Ramos (cell line): ENCODE results near the gene FGF1.

Source experiments
- in situ Hi-C: fragments of 300-500 bp; cut with MboI; formaldehyde crosslinking; loops from one replicate; pipeline ENCODE4 v1.14.3; 2022; ENCODE audit warnings: low sequenced_read_pairs; ENCODE audit not compliant: unreplicated experiment

FGF1 gene

DNA sequence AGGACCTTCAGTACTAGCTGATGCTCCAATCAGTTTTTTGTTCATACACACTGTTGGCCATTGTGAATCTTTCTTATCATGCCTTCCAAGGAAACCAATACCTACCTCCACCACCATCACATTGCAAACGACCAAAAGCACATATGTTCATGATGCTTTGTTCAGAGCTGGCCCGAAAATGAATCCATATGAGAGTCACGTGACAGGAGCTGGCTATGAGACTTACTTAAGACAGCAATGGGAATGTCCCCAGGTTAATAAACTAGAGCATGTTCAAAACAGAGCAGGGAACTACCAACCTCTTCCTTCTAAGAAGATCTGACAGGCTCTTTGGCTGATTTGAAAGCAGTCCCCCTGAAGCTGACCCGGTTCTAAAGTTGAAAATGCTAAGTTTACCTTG, 93.5 kb downstream of the FGF1 start:
- in situ Hi-C loops = no loop called here

DNA sequence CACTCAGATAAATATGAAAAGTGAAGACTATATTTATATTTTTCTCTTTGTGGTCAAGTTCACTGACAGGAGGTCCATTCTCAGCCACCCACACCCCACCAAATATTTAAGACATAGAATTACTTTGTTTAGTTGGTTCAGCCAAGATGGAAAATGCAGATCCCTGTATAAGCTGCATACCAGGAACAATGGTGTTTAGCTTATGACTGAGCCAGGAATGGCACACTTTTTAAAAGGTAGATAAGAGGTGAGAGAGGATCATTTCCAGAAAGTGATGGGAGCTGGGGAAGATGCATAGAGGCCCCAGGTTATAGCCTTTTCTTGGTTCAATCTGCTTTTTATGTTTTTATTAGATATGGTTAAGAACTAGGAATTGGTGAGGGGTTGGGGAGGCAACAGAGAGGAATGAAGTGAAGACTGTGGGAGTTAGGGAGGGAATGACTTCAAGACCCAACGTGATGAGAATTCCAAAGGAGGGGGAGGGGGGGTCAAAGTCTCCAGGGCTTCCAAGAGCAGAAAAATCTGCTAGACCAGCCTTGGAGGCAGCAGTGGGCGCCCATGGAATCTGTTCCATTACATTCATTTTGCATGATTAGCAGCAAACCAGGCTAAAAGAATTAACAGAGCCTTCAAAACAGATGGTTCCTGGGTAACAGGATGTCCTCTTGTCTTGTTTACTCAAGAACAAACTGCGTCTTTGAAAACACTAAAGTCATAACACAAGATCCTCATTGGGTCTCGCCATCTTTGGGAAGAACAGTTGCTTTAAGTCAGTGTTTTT, 95.2 kb downstream of the FGF1 start:
- in situ Hi-C loops = no loop called here

DNA sequence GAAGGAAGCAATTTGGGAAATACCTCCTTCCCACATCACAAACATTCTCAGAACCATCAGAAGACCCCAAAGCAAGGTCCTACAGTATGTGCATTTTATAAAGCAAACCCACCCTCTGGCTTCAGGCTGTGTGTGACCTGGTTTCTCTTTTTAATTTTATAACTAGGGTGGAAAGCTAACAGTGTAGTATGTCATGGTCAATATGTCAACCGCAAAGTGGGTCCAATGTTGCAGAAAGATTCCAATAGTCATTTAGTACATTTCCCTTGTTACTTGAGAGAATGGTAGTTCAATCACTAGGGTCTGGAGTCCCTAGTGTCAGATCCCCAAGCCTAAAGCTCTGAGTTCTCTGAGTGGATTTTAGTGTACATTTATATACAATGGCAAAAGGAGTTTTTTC, 96.2 kb downstream of the FGF1 start:
- in situ Hi-C loops = no loop called here

DNA sequence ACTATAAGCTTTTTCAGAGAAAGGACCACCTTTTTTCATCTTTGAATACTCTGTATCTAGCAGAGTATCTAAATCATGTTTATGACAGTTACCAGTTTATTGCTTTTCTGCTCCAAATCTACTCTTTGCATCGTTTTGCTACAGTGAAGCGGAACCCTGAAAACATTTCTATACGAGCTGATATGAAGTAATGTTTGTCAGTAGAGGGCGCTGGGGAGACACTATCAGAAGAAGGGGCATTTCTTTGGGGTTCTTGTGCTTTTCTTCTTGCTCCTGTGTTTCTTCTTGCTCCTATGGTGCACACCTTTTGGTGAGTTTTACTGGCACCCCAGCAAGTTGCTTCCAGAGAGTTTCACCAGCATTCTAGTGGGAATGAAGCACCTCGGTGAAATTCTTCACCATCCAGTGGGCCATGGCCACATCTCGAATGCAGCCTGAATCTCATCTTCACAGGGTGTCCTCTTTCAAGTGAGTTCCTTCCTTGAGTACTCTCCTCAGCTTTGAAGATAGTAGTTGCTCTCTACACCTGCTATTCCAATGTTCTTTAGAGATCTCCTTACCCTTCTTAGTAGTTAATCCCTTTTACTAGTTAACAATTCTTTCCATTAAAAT, 98.4 kb downstream of the FGF1 start:
- in situ Hi-C loops = no loop called here

DNA sequence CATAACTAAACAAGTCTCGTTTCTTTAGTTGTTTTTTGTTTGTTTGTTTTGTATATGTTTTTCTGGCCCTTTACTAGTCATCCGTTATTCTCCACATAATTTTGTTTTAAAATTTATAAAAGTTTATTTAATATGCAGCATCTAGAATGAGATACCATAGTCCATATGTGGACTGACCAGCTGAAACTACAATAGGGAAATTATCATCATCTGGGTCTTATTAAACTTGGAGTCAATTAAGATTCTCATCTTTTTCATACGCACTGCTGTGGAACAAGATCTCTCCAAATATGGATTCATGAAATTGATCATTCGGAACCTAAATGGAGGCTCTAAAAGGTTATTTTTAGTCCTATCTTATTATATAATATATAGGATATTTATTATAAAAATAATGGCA, 99.3 kb downstream of the FGF1 start:
- in situ Hi-C loops = no loop called here

DNA sequence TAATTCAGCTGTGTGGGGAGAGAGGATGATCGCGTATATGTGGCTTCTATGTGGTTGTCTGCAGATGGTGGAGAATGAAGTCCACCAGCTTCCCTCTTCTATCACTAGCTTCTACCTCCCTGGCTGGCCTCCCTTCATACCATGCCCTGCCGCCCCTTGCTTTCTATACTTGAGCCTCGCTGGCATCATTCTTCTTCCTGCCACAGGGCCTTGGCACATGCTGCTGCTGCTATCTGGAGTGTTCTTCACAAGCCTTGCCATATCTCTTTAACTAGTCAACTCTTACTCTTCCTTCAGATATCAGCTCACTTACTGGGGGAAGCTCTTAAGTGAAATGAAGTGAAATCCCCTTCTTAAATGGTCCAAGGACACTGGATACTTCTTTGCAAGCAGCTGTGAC, 100.4 kb downstream of the FGF1 start:
- in situ Hi-C loops = no loop called here

DNA sequence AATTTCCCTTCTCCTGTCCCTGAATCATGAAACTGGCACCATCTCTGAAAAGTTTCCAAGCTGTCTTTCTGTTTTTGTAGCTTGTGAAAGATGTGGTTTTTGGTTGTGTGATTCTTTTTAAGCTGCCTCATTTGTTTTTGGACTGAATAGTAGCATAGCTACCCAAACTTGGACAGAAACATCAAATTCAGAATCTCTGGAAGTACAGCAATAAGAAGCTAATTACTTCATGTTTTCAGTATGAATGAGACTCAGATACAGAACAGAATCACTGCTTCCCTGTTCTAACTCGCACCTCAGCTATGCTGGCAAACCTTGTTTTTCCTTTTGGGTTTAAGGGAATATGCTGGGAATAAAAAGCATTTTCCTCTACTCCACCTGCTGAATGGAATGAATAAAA, 101.0 kb downstream of the FGF1 start:
- in situ Hi-C loops = no loop called here

DNA sequence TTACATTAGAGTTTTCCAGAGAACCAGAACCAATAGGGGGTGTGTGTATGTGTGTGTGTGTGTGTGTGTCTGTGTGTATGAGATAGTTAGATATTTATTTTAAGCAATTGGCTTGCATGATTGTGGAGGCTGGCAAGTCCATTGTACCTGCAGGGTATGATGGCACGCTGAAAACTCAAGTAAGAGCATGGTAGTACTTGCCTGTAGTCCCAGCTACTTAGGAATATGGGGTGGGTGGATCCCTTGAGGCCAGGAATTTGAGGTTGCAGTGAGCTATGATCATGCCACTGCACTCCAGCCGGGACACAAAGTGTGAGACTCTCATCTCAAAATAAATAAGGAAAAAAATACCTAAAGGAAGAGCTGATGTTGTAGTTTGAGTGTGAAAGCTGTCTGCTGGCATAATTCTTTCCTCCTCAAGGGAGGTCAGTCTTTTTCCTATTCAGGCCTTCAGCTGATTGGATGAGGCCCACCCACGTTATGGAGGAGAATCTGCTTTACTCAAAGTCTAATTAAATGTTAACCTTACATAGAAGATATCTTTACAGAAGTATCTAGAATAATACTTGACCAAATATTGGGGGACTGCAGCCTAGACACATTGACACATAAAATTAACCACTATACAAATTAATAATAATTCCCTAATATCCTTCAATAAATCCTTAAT, 107.6 kb downstream of the FGF1 start:
- in situ Hi-C loops = no loop called here

DNA sequence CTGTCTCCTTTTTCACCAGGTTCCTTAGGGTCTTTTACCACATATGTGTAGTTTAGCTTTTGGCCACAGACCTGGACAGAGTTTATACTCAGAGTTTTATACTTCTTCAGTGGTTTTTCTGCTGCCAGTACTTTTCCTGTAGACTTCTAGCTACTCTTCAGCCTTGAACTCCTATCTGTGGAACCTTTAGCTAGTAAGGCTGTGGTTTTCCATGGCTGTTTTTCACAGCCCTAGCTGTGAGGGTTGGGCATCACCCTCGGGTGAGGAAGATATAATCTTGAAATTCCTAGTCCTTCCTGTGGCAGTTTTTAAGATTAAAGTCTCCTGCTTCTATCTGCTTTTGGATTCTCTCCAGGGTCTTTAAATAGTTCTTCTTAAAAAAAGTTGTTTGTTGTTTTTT, 109.1 kb downstream of the FGF1 start:
- in situ Hi-C loops = no loop called here

DNA sequence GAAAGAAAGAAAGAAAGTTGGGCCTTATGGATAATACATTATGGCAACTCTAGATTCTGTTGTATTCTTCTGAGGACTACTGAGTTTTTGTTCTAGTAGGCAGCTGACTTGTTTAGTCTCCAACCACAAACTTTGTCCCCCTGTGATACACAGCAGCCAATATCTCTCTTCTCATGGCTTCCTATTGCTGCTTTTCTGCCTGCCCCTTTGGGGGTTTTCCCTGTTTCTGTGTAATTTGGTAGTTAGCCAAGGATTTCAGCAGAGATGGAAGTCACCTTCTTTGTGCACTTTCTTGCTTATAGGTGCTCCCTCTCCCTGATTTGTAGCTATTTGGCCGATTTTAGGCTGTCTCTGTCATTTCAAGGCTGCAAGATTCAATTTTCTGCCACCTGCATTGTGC, 109.6 kb downstream of the FGF1 start:
- in situ Hi-C loops = no loop called here

DNA sequence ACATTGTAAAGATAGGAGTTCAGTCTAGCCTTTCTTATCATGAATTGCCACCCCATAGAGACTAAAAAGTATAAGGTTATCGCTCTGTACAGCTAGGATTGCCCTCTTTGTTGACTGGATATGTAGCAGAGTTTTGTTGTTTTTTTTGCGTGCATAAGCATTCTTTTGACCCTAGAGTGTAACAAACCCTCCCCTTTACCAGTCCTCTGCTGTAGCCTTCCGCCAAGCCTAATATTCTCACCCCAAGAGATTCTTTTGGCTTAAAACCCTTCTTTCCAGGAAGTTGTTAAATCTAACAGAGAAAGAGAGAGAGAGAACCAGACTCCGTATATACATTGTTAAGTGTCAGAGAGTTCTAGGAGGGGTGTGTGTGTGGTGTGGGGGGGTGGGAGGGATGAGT, 113.9 kb downstream of the FGF1 start:
- in situ Hi-C loops = no loop called here

DNA sequence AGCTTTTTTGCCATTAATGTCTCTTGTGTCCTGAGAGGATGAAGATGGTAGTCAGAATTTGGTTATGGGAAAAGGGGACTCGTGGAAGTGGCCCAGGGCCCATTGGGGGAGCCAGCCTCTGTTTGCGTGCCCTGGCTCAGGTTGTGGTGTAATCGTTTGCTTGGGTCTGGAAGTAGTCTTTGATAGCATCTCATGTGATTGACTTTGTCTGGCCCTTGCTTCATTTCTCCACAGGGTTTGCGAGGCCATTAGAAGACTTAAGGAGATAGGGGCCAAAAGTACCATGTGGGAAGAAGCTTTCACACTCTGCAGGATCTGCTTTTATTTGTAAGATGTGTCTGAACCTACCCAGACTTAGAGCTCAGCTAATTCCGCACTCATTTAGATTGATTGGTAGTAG, 114.5 kb downstream of the FGF1 start:
- in situ Hi-C loops = no loop called here

DNA sequence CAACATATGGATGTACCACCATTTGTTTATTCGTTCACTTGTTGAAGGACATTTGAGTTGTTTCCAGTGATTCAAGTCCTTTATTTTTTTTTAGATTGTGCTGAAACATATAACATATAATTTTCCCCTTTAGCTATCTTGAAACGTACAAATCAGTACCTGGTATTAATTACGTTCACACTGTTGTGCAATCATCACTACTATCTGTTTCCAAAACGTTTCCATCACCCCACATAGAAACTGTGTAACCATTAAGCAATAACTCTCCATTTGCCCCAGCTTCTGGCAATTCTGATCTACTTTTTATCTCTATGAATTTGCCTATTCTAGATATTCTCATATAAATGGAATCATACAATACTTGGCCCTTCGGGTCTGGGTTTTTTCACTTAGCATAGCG, 116.0 kb downstream of the FGF1 start:
- in situ Hi-C loops = no loop called here

DNA sequence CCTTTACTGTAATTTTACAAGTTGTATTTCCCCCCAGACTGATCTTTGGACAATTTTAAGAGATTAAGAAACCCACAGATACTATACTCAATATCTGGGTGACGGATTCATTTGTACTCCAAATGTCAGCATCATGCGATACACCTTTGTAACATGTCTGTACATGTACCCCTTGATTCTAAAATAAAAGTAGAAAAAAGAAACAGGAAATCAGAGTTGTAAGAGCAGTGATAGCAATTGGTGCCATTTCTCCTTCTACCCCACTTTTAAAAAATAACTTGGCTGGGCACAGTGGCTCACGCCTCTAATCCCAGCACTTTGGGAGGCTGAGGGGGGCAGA, 116.9 kb downstream of the FGF1 start:
- in situ Hi-C loops = no loop called here

DNA sequence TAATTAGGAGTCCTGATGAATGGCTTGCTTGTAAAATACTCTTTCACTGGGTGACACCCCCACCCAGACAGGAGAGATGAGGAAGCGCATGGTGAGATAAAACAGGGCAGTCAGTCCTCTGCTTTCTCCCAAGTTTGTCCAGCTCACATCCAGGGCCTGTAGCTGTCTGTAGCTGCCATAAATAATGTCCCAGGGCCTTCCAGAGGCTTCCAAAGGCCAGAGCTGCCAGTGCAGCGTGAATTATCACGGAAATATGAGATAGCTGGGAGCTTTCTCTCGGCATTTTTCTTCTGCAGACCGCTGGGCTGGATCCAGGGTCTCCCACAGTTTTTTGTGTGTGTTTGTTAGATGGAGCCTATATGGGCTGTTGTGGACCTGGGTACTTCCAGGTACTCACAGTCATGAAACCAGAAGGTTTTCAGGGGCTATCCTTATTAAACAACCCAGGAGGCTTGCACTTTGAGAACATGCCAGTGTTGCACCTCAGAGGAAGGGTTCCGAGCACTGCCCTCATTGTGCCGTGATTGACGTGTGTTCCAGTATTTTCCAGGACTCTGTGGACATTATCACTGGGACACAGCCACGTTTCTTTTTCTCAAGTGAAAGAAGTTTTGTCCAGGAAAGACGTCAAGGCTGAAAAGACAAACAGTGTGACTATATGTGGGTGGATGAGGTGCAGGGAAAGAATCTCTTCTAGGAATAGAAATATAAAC, 117.5 kb downstream of the FGF1 start:
- in situ Hi-C loops = no loop called here

DNA sequence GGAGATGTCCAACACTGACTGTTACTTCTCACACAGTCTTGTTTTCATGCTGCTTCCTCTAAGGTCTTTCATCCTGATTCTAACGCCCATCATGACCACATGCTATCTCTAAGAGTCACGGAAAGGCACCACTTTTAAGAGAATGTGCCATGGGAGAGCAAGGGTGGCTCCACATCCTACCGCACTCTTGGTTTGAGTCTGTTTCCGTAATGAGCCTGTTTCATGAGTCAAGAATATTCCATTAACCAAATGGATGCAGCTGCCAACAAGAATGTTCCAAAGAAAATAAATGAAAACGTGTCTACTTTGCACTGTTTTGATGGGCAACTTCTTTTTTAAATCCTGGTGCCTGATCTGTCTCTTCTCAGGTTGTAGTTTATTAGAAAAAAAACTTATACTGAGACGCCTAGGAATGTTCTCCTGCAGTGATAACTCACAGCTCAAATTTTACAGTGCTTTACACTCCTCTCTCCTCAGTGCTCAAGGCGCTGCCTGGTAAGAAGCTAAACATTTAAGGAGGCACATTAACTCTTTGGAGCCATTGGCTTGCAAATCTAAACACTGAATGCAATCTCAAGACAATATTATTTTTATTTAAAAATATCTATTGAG, 124.3 kb downstream of the FGF1 start:
- in situ Hi-C loops = no loop called here

DNA sequence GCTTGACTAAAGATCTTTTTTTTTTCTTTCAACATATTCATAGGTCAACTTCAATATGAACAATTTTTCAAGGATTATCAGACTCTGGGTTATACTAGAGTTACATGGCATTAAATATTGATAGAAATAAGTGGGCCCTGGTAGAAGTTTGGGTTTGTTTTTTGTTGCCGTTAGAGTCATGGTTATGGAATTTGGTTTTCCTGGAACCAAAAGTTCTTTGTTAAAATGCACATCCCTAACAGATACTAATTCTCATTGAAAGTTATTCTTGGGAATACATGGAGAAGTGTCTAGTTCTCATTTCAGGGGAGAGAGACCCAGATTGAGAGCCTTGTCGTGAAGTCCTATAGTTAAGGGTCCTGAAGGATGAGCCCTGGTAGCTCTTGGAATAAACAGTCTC, 124.9 kb downstream of the FGF1 start:
- in situ Hi-C loops = no loop called here

DNA sequence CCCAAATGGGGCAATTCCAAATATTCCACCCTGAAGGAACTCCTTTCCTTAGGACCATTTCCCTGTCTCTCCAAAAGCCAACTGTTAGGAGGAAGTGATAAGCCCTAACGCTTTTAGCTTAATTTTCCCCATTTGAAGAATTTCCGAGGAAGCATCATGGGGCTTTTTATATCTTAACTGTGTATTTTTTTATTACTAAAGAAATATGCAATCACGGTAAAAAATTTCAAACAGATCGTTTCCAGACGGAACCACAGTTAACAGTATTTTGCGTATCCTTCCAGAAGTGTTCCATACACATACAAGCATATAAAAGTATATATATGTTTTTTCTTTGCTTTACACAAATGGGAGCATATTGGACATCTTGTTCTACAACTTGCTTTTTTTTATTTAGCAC, 133.8 kb downstream of the FGF1 start:
- in situ Hi-C loops = no loop called here

DNA sequence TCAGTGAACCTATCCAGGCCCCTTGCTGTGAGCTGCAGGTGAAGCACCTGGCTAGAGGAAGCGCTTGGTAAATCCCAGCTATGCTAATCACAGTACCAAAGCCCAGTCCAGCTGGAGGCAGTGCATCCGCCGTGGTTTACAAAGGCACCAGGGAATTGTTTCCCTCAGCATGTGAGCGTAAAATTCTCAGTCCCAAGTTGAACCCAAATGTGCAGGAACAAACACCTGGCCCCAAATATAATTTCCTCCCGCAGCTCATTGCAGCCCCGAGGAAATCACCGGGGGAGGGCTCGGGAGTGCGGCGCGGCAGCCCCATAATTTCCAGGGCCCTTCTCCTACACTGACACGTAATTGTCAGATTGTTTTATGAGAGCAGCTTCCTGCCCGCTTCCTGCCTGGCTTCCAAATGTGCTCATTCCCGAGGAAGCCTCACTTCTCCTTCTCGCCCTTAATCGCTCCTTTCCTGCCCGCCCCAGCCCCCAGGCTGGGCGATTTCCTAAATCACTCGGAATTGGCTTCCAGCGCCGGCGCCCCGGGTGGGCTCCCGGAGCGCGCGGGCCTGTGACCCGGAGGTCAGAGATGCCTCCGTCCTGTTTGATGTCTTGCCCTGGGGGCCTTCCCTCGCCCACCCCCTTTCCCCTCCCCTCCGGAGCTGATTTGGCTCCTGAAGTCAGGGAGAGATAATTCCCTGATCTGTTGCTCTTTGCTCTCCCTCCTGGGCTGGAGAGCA, 134.4 kb downstream of the FGF1 start:
- in situ Hi-C loops = no loop called here

DNA sequence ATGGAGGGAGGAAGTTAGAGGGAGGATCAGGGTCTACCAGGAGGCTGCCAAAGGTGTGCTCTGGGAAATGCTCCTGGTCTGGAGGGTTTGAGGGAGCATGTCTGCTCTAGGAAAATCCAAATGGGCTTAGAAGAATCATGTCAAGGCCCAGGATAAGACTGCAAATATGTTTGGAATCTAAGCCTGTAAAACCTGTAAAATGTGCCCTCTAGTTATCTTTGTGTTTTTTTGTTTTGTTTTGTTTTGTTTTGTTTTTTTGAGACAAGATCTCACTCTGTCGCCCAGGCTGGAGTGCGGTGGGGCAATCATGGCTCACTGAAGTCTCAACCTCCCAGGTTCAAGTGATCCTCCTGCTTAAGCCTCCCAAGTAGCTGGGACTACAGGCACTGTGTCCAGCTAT, 135.4 kb downstream of the FGF1 start:
- in situ Hi-C loops = no loop called here
